Choroid plexus epithelial cell (primary cell): ENCODE data around the gene PHLDB2.
"Not testable (repeated sequence)": the region's sequence is repeated elsewhere in the genome, so short reads cannot be mapped to it uniquely, and the experiment has no call there.

ENCODE experiments used
- DNase-seq: peaks from one replicate; pipeline ENCODE4 v3.0.0-alpha.2; 2010; ENCODE audit warnings: low read depth
- H3K4me3 ChIP-seq: 2 replicates; pipeline ENCODE4 v1.5.1; 2011; ENCODE audit warnings: low read depth, mild to moderate bottlenecking, control low read depth, low read length, moderate library complexity
- CTCF ChIP-seq: conservative IDR thresholded peaks from 2 replicates; pipeline ENCODE4 v1.5.1; 2011; ENCODE audit warnings: low read depth, mild to moderate bottlenecking, control low read depth, inconsistent platforms, low read length, moderate library complexity

Gene PHLDB2

GRCh38 chr3:111859061-111859973 is at the start of gene PHLDB2:
Gene PHLDB2 (plus strand): TSS chr3:111859265. CDS start chr3:111884078, 24,813 bp downstream.
- peak; percentile 80 for DNase-seq
- TF ChIP-seq CTCF, result peak; percentile 15
- H3K4me3 ChIP-seq, result peak within 1 kb of the TSS; percentile 85

GRCh38 chr3:111810909-111811308 is 48.2 kb upstream of the PHLDB2 start:
- TF ChIP-seq CTCF, result no peak
- peak; percentile 76 for DNase-seq
- no peak overlapping the region for H3K4me3 ChIP-seq

GRCh38 chr3:111811811-111812210 is 47.3 kb upstream of the PHLDB2 start:
- no peak for TF ChIP-seq CTCF
- no peak overlapping the region for H3K4me3 ChIP-seq
- no peak for DNase-seq

GRCh38 chr3:111812701-111813100 is 46.4 kb upstream of the PHLDB2 start:
- H3K4me3 ChIP-seq, result no peak overlapping the region
- no peak for DNase-seq
- no peak for TF ChIP-seq CTCF

- DNase-seq, result no peak
- no peak overlapping the region for H3K4me3 ChIP-seq
- TF ChIP-seq CTCF, result no peak
Measured at GRCh38 chr3:111813441-111813840, 45.6 kb upstream of the PHLDB2 start.

GRCh38 chr3:111813979-111814378 is 45.1 kb upstream of the PHLDB2 start:
- DNase-seq, result no peak
- TF ChIP-seq CTCF, result no peak
- H3K4me3 ChIP-seq, result no peak overlapping the region

- not testable (repeated sequence) for DNase-seq, H3K4me3 ChIP-seq
Measured at GRCh38 chr3:111816771-111817170, 42.3 kb upstream of the PHLDB2 start.
